NOMO-1 treated with DMSO at 0.1 percent for 48 hours (cell line): Measurements from ENCODE around the gene C2CD2.

Experiments
- DNase-seq: peaks from one replicate; lab custom pipeline; 2025; ENCODE audit not compliant: unreplicated experiment; lab: John Stamatoyannopoulos, UW

C2CD2 gene

GRCh38 chr21:41869771-41870170 lies 84.0 kb downstream of the C2CD2 start:
- no peak for DNase-seq

- no peak for DNase-seq
Measured at GRCh38 chr21:41868062-41868710, 85.6 kb downstream of the C2CD2 start.

- no peak for DNase-seq
Measured at GRCh38 chr21:41867313-41867712, 86.5 kb downstream of the C2CD2 start.

GRCh38 chr21:41866274-41866809 lies 87.5 kb downstream of the C2CD2 start:
- DNase-seq: no peak

GRCh38 chr21:41865002-41865777 lies 88.6 kb downstream of the C2CD2 start:
- DNase-seq: no peak

- no peak for DNase-seq
Measured at GRCh38 chr21:41864311-41865001, 89.4 kb downstream of the C2CD2 start.

- DNase-seq: no peak
Measured at GRCh38 chr21:41863439-41863740, 90.4 kb downstream of the C2CD2 start.

GRCh38 chr21:41861987-41862386 lies 91.8 kb downstream of the C2CD2 start:
- no peak for DNase-seq

GRCh38 chr21:41861255-41861654 lies 92.6 kb downstream of the C2CD2 start:
- no peak for DNase-seq

GRCh38 chr21:41859297-41859980 lies 94.4 kb downstream of the C2CD2 start:
- DNase-seq: no peak

- DNase-seq: no peak
Measured at GRCh38 chr21:41858466-41859296, 95.1 kb downstream of the C2CD2 start.

- no peak for DNase-seq
Measured at GRCh38 chr21:41857771-41858300, 96.0 kb downstream of the C2CD2 start.

- no peak for DNase-seq
Measured at GRCh38 chr21:41856572-41856971, 97.2 kb downstream of the C2CD2 start.

- DNase-seq: no peak
Measured at GRCh38 chr21:41854426-41854995, 99.3 kb downstream of the C2CD2 start.

GRCh38 chr21:41852929-41853320 lies 100.9 kb downstream of the C2CD2 start:
- DNase-seq: no peak

GRCh38 chr21:41852151-41852928 lies 101.5 kb downstream of the C2CD2 start:
- no peak for DNase-seq

- no peak for DNase-seq
Measured at GRCh38 chr21:41851090-41851790, 102.6 kb downstream of the C2CD2 start.

- DNase-seq: no peak
Measured at GRCh38 chr21:41850085-41850484, 103.7 kb downstream of the C2CD2 start.
